ENCODE measurements around the gene NGDN.

DNA sequence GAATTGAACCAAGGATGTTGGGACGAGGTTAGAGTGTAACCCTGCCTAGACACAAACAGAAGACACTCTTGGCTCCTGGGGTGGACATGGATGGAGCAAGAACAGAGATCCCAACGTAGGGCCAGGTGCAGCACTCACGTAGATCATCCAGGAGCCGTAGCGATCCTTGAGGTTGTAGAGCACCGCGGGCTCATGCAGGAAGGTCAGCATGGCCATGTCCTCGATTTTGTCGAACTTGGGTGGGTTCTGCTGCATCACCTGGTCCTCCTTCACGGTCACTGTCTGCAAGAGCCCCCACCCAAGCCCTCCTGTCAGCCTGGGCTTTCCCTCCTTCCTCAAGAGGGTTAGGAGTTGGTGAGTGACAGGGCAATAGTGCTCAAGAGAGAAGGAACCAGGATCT is 36.6 kb upstream of the NGDN start:
- TF ChIP-seq EZH2 (IDR thresholded peaks at IDR 0.05) (no peak), POLR2AphosphoS5 (IDR thresholded peaks at IDR 0.05; ENCODE audit: borderline replicate concordance, low read depth, low read length) (no peak)
